Eye (tissue), 1 donor: ENCODE results near the gene CNIH2.
"Not testable (repeated sequence)": the region's sequence is repeated elsewhere in the genome, so short reads cannot be mapped to it uniquely, and the experiment has no call there.

Experiments
- DNase-seq: peaks from one replicate; pipeline ENCODE4 v3.0.0-alpha.2; 2015

CNIH2 gene

DNA sequence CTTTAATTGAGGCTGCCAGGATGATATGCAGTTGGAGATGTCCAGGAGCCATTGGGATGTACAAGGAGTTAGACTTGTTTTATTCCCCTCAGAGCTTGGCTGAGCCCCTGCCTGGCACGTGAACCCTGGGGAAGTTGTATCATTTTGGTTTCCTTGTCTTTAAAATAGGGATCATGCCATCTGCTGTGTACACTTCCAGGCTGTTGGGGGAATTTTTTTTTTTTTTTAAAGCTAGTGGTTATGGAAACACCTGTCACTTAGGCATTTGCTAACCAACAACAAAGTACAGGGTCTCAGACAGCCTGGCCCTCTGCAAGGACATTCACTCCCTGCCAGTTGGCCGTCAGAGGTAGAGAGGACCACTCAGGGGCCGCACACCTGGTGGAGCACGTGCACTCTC lies 18.0 kb upstream of the CNIH2 start:
- DNase-seq, result no peak

DNA sequence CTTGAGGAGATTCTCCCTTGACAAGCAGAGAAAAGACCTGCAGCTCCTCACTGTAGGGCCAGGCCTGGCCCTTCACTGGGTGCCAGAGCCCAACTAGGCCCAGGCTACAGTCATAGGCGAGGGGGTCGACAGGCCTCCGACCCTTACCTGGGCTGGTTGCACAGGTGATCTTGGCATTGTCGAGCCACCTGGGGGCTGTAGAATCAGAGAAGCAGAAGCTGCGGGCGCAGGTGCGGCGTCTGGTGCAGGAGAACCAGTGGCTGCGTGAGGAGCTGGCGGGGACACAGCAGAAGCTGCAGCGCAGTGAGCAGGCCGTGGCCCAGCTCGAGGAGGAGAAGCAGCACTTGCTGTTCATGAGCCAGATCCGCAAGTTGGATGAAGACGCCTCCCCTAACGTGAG lies 16.4 kb upstream of the CNIH2 start:
- DNase-seq, result no peak

DNA sequence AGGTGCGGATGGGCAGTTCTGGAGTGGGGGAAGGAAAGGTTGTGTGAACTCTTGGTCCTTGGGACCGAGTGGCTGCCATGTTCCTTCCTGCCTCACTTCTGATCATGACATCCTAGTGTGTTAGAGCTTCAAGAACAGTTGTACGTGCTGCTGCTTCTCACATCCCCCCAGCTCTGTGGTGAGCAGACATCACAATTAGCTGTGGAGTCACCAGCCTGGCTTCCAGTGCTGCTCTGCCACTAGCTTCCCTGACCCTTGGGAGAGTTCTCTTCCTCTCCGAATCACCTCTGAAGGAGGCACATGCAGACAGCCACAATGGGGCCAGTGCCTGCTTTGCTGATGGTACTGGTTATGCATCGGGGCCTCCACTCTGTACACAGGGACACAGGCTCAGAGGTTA lies 15.8 kb upstream of the CNIH2 start:
- no peak for DNase-seq

DNA sequence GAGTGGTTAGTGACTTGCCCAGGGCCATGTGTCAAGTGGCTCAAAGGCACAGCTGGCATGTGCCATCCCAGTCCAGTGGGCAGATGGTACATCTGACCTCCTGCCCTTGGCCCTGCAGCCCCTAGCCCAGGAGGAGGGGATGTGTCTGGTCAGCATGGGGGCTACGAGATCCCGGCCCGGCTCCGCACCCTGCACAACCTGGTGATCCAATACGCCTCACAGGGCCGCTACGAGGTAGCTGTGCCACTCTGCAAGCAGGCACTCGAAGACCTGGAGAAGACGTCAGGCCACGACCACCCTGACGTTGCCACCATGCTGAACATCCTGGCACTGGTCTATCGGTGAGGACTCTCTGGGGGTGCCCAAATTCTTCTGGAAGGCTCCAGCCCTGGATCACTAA lies 15.3 kb upstream of the CNIH2 start:
- no peak for DNase-seq

DNA sequence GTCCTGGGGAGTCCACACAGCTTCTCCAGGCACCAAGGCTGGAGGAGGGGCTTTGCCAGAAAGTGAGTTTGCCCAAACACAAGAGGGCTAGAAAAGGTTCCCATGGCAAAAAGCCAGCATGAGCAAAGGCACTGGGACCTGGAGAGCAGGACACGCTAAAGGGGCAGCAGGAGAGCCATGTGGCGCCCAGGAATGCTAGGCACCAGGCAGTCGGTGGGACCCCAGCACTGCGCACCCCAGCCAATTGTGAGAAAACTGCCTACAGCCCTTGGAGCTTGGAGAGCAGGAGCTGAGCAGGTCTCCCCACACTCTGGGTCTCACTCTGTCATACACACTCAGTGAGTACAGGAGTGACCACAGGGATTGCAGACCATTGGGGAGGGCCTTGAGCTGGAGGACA lies 14.7 kb upstream of the CNIH2 start:
- no peak for DNase-seq

DNA sequence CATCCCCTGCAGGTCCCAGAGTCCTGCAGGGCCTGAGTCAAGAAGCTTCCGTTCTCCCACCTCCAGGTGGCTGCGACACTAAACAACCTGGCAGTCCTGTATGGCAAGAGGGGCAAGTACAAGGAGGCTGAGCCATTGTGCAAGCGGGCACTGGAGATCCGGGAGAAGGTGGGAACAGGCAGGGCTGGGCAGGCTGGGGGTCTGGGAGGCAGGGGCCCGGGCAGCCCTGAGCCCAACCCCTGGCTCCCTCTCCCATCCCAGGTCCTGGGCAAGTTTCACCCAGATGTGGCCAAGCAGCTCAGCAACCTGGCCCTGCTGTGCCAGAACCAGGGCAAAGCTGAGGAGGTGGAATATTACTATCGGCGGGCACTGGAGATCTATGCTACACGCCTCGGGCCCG lies 14.2 kb upstream of the CNIH2 start:
- no peak for DNase-seq

DNA sequence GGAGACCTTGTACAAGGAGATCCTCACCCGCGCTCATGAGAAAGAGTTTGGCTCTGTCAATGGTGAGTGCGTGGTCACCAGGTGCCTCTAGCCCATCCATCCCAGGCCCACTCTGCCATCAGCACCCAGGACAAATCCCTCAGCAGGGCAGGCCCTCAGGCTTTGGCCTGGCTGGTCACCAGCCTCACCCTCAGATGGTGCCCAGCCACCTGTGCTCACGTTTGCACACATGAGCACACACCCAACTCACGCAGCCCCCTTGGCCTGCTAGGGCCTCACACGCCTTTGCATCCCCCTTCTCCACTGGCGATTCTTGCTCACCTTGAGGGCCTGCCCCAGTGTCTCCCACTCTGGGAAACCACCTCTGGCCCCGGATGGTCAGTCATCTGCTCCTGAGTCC lies 13.6 kb upstream of the CNIH2 start:
- no peak for DNase-seq

DNA sequence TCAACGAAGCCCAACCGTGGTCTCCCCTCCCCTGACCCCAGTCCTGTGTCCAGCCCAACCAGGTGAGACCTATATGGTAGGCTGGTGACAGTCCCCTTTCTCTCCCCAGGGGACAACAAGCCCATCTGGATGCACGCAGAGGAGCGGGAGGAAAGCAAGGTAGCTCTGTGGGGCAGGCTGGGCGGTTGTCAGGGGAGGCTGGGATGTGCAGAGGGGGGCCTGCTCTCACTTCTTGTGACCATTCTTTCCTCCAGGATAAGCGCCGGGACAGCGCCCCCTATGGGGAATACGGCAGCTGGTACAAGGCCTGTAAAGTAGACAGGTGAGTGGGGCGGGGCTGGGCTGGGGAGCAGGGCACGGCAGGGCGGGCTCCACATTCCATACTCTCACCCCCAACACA lies 13.1 kb upstream of the CNIH2 start:
- DNase-seq, result no peak

DNA sequence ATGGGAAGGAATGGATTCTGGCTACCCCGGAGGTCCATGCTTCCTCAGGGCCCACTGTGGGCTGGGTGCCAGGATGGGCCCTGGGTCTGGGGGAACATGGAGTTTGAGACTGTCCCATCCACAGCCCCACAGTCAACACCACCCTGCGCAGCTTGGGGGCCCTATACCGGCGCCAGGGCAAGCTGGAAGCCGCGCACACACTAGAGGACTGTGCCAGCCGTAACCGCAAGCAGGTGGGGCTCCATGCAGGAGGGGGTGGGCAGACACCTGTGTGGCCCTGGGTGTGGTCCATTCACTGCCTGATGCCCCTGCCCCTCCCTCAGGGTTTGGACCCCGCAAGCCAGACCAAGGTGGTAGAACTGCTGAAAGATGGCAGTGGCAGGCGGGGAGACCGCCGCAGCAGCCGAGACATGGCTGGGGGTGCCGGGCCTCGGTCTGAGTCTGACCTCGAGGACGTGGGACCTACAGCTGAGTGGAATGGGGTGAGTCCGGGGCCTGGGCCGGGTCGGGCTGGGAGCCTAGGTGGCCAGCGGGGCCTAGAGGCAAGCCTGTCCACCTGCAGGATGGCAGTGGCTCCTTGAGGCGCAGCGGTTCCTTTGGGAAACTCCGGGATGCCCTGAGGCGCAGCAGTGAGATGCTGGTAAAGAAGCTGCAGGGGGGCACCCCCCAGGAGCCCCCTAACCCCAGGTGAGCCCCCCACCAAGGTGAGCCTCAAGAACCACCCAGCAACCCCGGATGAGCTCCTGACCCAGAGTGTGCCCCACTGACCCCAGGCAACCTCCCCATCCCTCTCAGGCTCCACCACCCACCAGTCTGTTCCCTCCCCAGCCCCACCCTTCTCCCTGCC lies 12.2 kb upstream of the CNIH2 start:
- DNase-seq, result no peak

DNA sequence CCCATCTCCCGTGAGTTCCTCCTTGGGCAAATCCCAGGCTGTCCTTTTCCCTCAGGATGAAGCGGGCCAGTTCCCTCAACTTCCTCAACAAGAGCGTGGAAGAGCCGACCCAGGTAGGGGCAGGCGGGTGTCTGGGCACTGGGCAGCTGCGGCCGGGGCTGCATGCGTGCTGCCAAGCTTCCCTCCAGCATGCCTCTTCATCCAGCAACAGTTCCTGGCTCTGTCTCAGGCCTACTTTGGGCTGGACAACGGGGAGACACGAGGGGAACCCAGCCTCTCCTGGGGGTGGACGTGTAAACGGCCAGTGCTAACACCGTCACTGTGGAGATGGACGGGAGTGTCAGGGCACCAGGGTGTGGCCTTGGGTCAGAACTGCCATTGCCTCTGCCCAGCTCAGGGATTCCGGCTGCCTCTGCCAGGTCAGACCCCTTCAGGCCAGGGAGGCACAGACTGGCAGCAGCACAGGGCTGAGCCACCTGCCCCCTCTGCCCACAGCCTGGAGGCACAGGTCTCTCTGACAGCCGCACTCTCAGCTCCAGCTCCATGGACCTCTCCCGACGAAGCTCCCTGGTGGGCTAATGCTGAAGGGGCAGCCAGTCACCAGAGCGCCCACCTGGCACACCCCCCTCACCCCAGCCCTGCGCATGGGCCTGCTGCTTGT lies 11.5 kb upstream of the CNIH2 start:
- no peak for DNase-seq

DNA sequence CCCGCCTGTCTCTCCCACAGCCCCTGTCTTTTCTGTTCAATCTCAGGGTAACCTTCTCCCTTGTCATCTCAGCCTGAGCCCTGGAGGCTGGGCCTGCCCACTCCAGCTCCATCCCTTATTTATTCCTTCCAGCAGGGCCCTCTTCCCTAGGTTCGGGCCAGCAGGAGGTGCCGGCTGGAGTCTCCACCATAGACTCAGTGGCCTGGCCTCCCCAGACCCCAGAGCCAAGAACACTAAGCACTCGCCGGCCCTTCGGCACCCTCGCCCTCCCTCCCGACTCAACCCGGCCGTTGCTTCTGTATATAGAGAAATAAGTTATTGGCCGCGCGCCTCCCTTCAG lies 11.0 kb upstream of the CNIH2 start:
- no peak for DNase-seq

DNA sequence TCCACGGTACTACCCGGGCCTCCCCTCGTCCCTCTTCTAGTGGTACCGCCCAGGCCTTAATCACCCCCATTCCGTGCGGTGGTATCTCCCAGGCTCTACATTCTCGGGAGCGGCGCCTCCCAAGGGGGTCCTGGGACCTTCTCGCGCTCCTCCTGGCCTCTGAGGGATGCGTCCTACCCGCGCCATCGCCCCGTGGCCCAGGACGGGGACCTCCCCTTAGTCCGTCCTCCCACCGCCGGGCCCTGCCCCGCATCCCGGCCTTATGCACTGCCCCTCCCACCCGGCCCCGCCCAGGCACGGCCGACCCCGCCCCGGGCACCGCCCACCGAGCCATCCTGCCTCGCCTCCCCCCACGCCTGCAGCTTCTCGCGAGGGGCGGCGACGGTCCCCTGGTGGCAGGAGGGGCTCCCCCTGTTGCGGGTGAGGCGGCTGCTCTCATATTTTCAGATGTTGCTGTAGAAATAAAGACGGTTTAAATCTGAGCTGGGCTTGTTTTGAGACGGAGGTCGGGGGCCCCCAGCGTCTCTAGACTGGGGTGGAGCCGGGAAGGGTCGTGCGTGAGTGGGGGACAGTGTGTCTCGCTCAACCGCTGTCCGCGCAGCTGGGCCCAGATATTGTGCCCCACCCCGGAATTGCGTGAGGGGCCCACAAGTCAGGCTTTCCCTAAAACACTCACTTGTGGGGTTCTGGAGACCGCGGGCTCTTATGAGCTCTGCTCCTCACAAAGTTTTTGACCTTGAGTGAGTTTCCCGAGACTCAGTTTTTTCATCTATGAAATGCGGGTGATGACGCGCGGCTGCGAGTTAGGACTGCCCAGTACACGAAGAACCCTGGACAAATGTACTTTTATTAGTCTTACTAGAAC lies 10.4 kb upstream of the CNIH2 start:
- DNase-seq, result peak; percentile 95

DNA sequence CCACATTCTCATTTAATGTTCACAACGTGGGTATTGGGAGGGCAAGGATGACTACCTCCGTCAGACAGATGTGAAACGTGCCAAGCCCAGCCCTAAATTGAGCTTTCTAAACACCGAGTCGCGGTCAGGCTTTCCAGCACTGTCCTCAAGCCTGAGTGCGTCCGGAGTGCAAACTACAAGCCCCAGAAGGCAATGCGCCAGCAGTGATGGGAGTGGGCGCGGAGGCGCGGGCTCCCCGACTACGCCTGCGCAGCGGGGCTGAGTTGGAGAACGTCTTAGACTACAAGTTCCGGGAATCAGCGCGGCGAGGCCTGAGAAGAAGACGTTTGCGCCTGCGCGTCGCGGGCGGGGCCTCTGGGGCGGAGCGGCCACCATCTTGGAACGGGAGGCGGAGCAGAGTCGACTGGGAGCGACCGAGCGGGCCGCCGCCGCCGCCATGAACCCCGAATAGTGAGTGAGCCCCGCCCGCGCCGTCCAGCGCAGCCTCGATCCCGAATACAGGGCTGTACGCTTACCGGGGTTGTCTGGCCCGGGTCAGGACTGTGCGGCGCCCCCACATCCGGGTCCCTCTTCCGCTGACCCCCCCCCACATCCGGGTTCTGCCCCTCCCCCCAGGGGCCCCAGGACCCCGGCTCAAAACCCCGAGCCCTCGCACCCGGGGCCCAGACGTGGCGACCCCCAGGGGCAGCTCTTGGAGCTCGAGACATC lies 9.6 kb upstream of the CNIH2 start, which contains the start of gene RAB1B:
RAB1B (plus strand) TSS at position 396 of the 708 bp plus-strand sequence; CDS start at position 437, 41 bp downstream.
- DNase-seq, result peak; percentile 100

DNA sequence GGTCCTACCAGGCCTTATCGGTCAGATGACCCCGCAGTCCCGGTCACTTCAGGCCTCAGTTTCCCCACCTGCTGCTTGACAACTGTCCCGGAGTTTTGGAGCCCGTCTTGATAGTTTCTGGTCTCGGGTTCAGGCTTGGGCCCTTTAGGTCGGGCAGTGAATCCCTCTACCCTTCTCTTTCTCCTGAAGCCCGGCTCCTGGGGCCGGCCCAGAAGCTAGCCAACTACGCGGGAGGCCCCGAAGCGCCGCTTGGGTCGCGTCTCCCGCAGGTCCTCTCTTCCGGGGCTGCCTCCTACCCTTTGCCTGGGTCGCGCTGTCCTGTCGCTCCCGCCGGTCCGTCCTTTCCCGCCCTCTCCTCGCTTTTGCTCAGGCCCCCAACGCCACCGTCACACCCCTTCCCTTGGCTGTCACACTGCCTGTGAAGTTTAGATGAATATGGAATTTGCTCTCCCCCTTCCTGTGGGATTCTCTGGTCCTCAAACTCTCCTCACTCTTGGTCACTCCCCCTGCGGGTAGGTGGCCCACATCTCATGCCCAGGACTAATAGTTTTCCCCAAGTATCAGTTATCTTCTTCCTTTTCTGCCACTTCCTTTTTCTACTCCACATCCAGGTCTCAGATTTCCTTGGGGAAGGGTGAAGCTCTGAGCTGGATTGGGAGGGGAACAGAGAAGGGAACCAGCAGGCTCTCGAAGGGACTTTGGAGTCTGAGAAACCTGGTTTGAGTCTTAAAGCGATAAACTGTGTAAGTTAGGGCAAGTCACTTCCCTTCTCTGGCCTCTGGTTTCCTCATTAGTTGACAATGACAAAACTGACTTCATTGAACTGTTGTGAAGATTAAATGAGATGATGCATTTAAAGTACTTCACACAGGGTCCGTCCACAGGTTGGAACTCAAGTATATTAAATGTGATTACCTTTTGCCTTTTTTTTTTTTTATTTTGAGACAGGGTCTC lies 8.7 kb upstream of the CNIH2 start:
- DNase-seq, result no peak

DNA sequence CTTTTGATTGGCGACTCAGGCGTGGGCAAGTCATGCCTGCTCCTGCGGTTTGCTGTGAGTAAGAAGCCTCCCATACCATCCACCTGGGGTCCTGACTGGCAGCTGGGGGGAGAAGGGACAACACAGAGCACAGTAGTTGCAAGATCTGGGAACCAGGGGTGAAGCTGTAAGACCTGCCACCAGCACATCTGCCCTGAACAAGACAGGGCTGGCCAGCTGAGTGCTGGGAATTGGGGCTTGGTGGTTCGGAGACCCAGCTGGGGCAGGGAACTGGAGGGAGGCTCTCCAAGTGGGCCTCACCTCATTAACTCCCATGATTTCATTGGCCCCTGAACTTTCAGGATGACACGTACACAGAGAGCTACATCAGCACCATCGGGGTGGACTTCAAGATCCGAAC lies 6.2 kb upstream of the CNIH2 start:
- DNase-seq, result no peak

DNA sequence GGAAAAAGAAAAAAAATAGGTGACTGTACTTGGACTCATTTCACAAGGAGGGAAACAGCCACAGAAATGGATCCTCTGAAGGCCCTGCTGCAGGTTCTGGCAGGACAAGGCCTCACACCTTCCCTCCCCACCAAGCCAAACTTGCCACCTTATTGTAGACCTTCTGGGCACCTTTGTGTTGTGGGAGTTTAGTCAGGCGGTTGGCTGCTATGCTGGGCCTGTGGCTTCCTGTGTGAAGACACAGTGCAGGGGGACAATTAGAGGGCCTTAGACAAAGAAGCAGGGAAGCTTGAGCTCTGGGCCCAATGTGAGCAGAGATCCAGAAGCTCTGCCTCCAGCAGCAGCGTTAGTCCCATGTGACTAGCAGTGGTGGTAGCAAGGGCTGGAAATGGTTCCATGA lies 5.4 kb upstream of the CNIH2 start:
- no peak for DNase-seq

DNA sequence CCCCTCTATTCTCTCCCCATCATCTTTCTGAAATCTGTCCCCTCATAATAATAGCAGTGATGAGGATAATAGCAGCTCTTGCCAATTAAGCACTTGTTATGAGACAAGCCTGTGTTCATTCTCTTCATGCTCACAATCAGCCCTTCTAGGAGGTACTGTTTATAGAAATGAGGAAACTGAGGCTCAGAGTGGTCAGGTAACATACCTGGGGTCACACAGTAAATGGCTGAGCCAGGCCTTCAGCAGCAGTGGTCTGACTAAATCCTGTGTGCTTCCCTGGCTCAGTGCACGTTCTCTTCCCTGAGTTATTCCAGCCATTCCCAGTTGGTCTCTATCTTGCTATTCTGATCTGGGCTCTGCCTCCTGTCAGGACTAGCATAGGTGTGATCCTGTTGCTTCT lies 3.8 kb upstream of the CNIH2 start:
- no peak for DNase-seq

DNA sequence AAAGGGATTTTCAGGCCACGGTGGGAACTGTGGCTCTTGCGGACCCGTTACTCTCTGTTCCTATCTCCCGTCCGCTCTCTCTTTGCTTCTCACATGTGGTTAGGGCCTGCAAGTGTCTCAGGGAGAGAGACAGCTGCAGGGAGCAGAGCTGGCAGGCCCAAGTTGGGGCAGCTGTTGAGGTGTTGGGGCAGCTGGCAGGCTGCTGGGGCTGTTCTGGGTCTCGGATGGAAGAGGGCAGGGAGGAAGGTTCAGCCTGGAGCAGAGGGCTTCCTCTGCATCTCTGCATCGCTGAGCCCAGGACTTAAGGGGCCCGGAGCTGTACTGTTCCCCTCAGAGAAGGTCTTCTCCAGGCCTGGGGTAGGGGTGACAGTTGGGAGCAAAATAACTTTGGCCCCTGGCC lies 2.6 kb upstream of the CNIH2 start:
- DNase-seq, result no peak

DNA sequence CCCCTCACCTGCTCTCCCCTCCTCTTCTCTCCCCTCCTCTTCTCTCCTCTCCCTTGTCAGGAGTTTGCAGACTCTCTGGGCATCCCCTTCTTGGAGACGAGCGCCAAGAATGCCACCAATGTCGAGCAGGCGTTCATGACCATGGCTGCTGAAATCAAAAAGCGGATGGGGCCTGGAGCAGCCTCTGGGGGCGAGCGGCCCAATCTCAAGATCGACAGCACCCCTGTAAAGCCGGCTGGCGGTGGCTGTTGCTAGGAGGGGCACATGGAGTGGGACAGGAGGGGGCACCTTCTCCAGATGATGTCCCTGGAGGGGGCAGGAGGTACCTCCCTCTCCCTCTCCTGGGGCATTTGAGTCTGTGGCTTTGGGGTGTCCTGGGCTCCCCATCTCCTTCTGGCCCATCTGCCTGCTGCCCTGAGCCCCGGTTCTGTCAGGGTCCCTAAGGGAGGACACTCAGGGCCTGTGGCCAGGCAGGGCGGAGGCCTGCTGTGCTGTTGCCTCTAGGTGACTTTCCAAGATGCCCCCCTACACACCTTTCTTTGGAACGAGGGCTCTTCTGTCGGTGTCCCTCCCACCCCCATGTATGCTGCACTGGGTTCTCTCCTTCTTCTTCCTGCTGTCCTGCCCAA lies 1.9 kb upstream of the CNIH2 start:
- DNase-seq, result no peak

DNA sequence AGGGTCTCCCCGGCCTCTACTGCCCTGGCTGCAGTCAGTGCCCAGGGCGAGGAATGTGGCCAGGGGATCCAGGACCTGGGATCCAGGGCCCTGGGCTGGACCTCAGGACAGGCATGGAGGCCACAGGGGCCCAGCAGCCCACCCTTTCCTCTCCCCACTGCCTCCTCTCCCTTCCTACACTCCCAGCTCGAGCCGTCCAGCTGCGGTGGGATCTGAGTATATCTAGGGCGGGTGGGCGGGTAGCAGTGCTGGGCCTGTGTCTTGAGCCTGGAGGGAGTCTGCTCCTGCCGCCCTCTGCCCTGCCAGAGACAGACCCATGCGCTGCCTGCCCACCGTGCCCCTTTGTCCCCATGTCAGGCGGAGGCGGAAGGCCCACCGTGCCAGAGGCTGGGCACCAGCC lies 1.4 kb upstream of the CNIH2 start:
- not testable (repeated sequence) for DNase-seq

DNA sequence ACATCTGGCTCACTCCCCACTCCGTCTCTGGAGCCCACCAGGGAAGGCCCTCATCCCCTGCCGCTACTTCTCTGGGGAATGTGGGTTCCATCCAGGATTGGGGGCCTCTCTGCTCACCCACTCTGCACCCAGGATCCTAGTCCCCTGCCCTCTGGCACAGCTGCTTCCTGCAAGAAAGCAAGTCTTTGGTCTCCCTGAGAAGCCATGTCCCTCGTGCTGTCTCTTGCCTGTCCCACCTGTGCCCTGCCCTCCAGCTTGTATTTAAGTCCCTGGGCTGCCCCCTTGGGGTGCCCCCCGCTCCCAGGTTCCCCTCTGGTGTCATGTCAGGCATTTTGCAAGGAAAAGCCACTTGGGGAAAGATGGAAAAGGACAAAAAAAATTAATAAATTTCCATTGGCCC lies 911 bp upstream of the CNIH2 start:
- not testable (repeated sequence) for DNase-seq
